H1 (cell line): ENCODE data around the gene AHDC1. TPM values are rescaled to one million over a fixed set of nuclear protein-coding genes. Genes with fewer than 3 reads are reported as not detected.

Experiments
- SIN3A ChIP-seq, 2 experiments: IDR thresholded peaks in 1 of 2; conservative IDR thresholded peaks in 1 of 2; 2 replicates each; pipeline ENCODE4 v1.6.1; 2011 to 2012; ENCODE audit warnings: low read length in 2 of 2, improper control_type of control experiment in 1 of 2, low read depth in 1 of 2, mild to moderate bottlenecking in 1 of 2
- SP1 ChIP-seq: IDR thresholded peaks from 2 replicates; pipeline ENCODE4 v1.6.1; 2011; ENCODE audit warnings: low read depth, low read length
- SP4 ChIP-seq: IDR thresholded peaks from 2 replicates; pipeline ENCODE4 v1.6.1; 2012; ENCODE audit warnings: low read length, inconsistent platforms
- polyA plus RNA-seq, 7 experiments: library from polyadenylated mRNA; depleted of rRNA in 3 of 7; stranded (reverse) in 5 of 7; unstranded in 2 of 7; fragments of >200 nt in 5 of 7; fragments of 200-250 nt in 2 of 7; gene quantifications; 1 replicate in 5 of 7; 2 replicates in 1 of 7; 4 replicates in 1 of 7; pipeline versions ENCODE4 v1.2.1 to v1.2.3, GENCODE V29; 2011 to 2013; ENCODE audit warnings: missing spikeins in 2 of 7, mixed read lengths in 2 of 7
- total RNA-seq: library from RNA; stranded (reverse); fragmentation: NEBNext Ultra II Directional; extraction: Animal tissue kit (Norgen Biotek cat#: 25700); gene quantifications from 2 replicates; pipeline ENCODE4 v1.2.1, GENCODE V29; 2021

AHDC1 gene
- total and polyA plus RNA-seq, 2 of the 8 experiments (the other 6 are each of a cell fraction or from before 2014, with no cell fraction given), result 4.4 to 35.1 TPM

- TF ChIP-seq SP4 (no peak), SIN3A (conservative IDR thresholded peaks at IDR 0.05 in 1 of 2, IDR thresholded peaks at IDR 0.05 in 1 of 2; ENCODE audit: low read depth in 1 of 2, low read length in 2 of 2) (no peak), SP1 (no peak)
These were observed 31.0 kb upstream of the AHDC1 start, which contains the start of gene FGR (continued) for GRCh38 chr1:27634985-27635367.
